Uterus (tissue), 2 donors: Measurements from ENCODE around the gene CHRD.

Experiments
- CTCF ChIP-seq, 4 experiments: fragments of 200-600 bp in 2 of 4; fragments of 450-650 bp in 2 of 4; sonication (generic) in 2 of 4; IDR thresholded peaks; one replicate each; pipeline ENCODE4 v1.5.1; 2016 to 2019; ENCODE audit warnings: antibody characterized with exemption in 4 of 4, mild to moderate bottlenecking in 2 of 4, moderate library complexity in 1 of 4
- POLR2A ChIP-seq, 2 donors: fragments of 450-650 bp; IDR thresholded peaks; one replicate each; pipeline ENCODE4 v1.6.1; 2016; ENCODE audit warnings: antibody characterized with exemption in 2 of 2, mild to moderate bottlenecking in 1 of 2, moderate library complexity in 1 of 2

GRCh38 chr3:184344579-184345316 lies 35.1 kb upstream of the CHRD start:
- TF ChIP-seq CTCF (IDR thresholded peaks at IDR 0.05) (no peak), POLR2A (IDR thresholded peaks at IDR 0.05) (no peak)
